ENCODE data around the gene NBPF11.
"Not testable (repeated sequence)": the region's sequence is repeated elsewhere in the genome, so short reads cannot be mapped to it uniquely, and the experiment has no call there.

Gene NBPF11

GRCh38 chr1:148151911-148152656 is at the start of gene NBPF11:
TSS of gene NBPF11 (minus strand) at chr1:148152281. CDS start at chr1:148127003, 25,278 bp downstream.
- peak; percentile 72 to 80 for DNase-seq (ENCODE audit: low read depth in 2 of 2)

- not testable (repeated sequence) for DNase-seq (ENCODE audit: low read depth in 2 of 2)
These were observed 45.3 kb upstream of the NBPF11 start for GRCh38 chr1:148197396-148197795.

GRCh38 chr1:148196949-148197348 is 44.9 kb upstream of the NBPF11 start:
- DNase-seq (ENCODE audit: low read depth in 2 of 2), result not testable (repeated sequence)

- not testable (repeated sequence) for DNase-seq (ENCODE audit: low read depth in 2 of 2)
These were observed 43.0 kb upstream of the NBPF11 start for GRCh38 chr1:148195115-148195514.

- not testable (repeated sequence) for DNase-seq (ENCODE audit: low read depth in 2 of 2)
These were observed 36.7 kb upstream of the NBPF11 start for GRCh38 chr1:148188768-148189167.

- not testable (repeated sequence) for DNase-seq (ENCODE audit: low read depth in 2 of 2)
These were observed 26.6 kb upstream of the NBPF11 start for GRCh38 chr1:148178682-148179081.

- not testable (repeated sequence) for DNase-seq (ENCODE audit: low read depth in 2 of 2)
These were observed 23.3 kb upstream of the NBPF11 start for GRCh38 chr1:148175414-148175813.

- not testable (repeated sequence) for DNase-seq (ENCODE audit: low read depth in 2 of 2)
These were observed 19.9 kb upstream of the NBPF11 start for GRCh38 chr1:148171995-148172394.

GRCh38 chr1:148166558-148167492 is 14.7 kb upstream of the NBPF11 start:
- DNase-seq (ENCODE audit: low read depth in 2 of 2), result no peak

GRCh38 chr1:148162363-148162762 is 10.3 kb upstream of the NBPF11 start:
- no peak for DNase-seq (ENCODE audit: low read depth in 2 of 2)

GRCh38 chr1:148161053-148161901 is 9.2 kb upstream of the NBPF11 start:
- DNase-seq (ENCODE audit: low read depth in 2 of 2), result no peak

- no peak for DNase-seq (ENCODE audit: low read depth in 2 of 2)
These were observed 8.4 kb upstream of the NBPF11 start for GRCh38 chr1:148160343-148161052.

GRCh38 chr1:148160048-148160342 is 7.9 kb upstream of the NBPF11 start:
- no peak for DNase-seq (ENCODE audit: low read depth in 2 of 2)

- no peak for DNase-seq (ENCODE audit: low read depth in 2 of 2)
These were observed 6.4 kb upstream of the NBPF11 start for GRCh38 chr1:148158341-148159003.

- not testable (repeated sequence) for DNase-seq (ENCODE audit: low read depth in 2 of 2)
These were observed 5.7 kb upstream of the NBPF11 start for GRCh38 chr1:148157803-148158202.

- not testable (repeated sequence) for DNase-seq (ENCODE audit: low read depth in 2 of 2)
These were observed 3.6 kb upstream of the NBPF11 start for GRCh38 chr1:148155494-148156275.

- DNase-seq (ENCODE audit: low read depth in 2 of 2), result not testable (repeated sequence)
These were observed 714 bp upstream of the NBPF11 start for GRCh38 chr1:148152795-148153194.

- DNase-seq (ENCODE audit: low read depth in 2 of 2), result peak in 1 of 2 experiments; percentile 19
These were observed 686 bp downstream of the NBPF11 start for GRCh38 chr1:148151371-148151819.

GRCh38 chr1:148150945-148151344 is 1.1 kb downstream of the NBPF11 start:
- not testable (repeated sequence) for DNase-seq (ENCODE audit: low read depth in 2 of 2)

- DNase-seq (ENCODE audit: low read depth in 2 of 2), result not testable (repeated sequence)
These were observed 2.1 kb downstream of the NBPF11 start for GRCh38 chr1:148150014-148150413.
